ENCODE data around the gene ZBED1.
"Not testable (repeated sequence)": the region's sequence is repeated elsewhere in the genome, so short reads cannot be mapped to it uniquely, and the experiment has no call there.

Gene ZBED1

GRCh38 chrX:2495595-2495994, 5.2 kb downstream of the ZBED1 start:
- DNase-seq: no peak

GRCh38 chrX:2492531-2493218, 8.1 kb downstream of the ZBED1 start:
- no peak for DNase-seq

GRCh38 chrX:2490634-2491033, 10.1 kb downstream of the ZBED1 start:
- DNase-seq: no peak

GRCh38 chrX:2489446-2490445, 11.0 kb downstream of the ZBED1 start:
- DNase-seq: no peak

GRCh38 chrX:2488621-2489285, 12.0 kb downstream of the ZBED1 start:
- no peak for DNase-seq

- DNase-seq: no peak
These were observed 13.4 kb downstream of the ZBED1 start for GRCh38 chrX:2487366-2487765.

GRCh38 chrX:2486476-2487133, 14.2 kb downstream of the ZBED1 start:
- no peak for DNase-seq

- no peak for DNase-seq
These were observed 14.9 kb downstream of the ZBED1 start for GRCh38 chrX:2485789-2486345.

GRCh38 chrX:2484721-2485648, 15.8 kb downstream of the ZBED1 start:
- DNase-seq: peak; percentile 65

GRCh38 chrX:2484256-2484655, 16.5 kb downstream of the ZBED1 start:
- peak; percentile 39 for DNase-seq

GRCh38 chrX:2483398-2484060, 17.2 kb downstream of the ZBED1 start:
- DNase-seq: no peak

- not testable (repeated sequence) for DNase-seq
These were observed 19.2 kb downstream of the ZBED1 start for GRCh38 chrX:2481597-2481996.

GRCh38 chrX:2479982-2480381, 20.8 kb downstream of the ZBED1 start:
- not testable (repeated sequence) for DNase-seq

GRCh38 chrX:2479420-2479780, 21.4 kb downstream of the ZBED1 start:
- DNase-seq: no peak

- DNase-seq: no peak
These were observed 22.0 kb downstream of the ZBED1 start for GRCh38 chrX:2478546-2479419.

GRCh38 chrX:2477313-2477712, 23.5 kb downstream of the ZBED1 start:
- not testable (repeated sequence) for DNase-seq

- DNase-seq: no peak
These were observed 25.6 kb downstream of the ZBED1 start for GRCh38 chrX:2474963-2475726.

GRCh38 chrX:2474280-2474962, 26.4 kb downstream of the ZBED1 start:
- no peak for DNase-seq

All from femur (tissue), 1 donor.